ENCODE measurements around the gene RPP30. TPM values are rescaled to one million over a fixed set of nuclear protein-coding genes. Genes with fewer than 3 reads are reported as not detected.

The RPP30 gene
- total and polyA plus RNA-seq, 2 of the 13 experiments (the other 11 are each of a cell fraction or from before 2014, with no cell fraction given) = 27.1 to 65.0 TPM

- TF ChIP-seq DZIP1 (CRISPR knock-in tag; IDR thresholded peaks at IDR 0.05) (no peak), ZSCAN30 (CRISPR knock-in tag; IDR thresholded peaks at IDR 0.05) (peak; percentile 29; the same call in 1 of the 2 replicates), CBX5 (CRISPR knock-in tag; IDR thresholded peaks at IDR 0.05; ENCODE audit: borderline replicate concordance) (no peak), ARID4A (CRISPR knock-in tag; IDR thresholded peaks at IDR 0.05; ENCODE audit: borderline replicate concordance) (peak; percentile 34; the same call in 1 of the 2 replicates), TEAD3 (CRISPR knock-in tag; optimal IDR thresholded peaks at IDR 0.05; ENCODE audit: borderline replicate concordance) (no peak), BCL6 (CRISPR knock-in tag; IDR thresholded peaks at IDR 0.05) (0 out of 2 replicates have a peak, but pooled peaks have one; percentile 4), LRRFIP1 (CRISPR knock-in tag; conservative IDR thresholded peaks at IDR 0.05) (no peak), ZNF263 (CRISPR knock-in tag; IDR thresholded peaks at IDR 0.05) (no peak), MXI1 (IDR thresholded peaks at IDR 0.05; ENCODE audit: borderline replicate concordance, low read depth, low read length) (0 out of 3 replicates have a peak, but pooled peaks have one; percentile 22), ZNF709 (CRISPR knock-in tag; IDR thresholded peaks at IDR 0.05) (peak; percentile 32; the same call in 1 of the 2 replicates), HIVEP1 (CRISPR knock-in tag; IDR thresholded peaks at IDR 0.05) (no peak), ETS1 (CRISPR knock-in tag; IDR thresholded peaks at IDR 0.05) (no peak), HOXD1 (CRISPR knock-in tag; IDR thresholded peaks at IDR 0.05) (no peak), HNRNPH1 (optimal IDR thresholded peaks at IDR 0.05; ENCODE audit: low read depth, low read length) (no peak), PATZ1 (CRISPR knock-in tag; IDR thresholded peaks at IDR 0.05) (0 out of 2 replicates have a peak, but pooled peaks have one; percentile 15)
These were observed 13.9 kb upstream of the RPP30 start, which contains the start of gene HTR7 (continued) for GRCh38 chr10:90857635-90858460.

All from HepG2 (cell line).